ENCODE measurements around the gene CCDC14.
A peak's percentile ranks its signal among the peaks of the same experiment; 100 is the strongest.

GRCh38 chr3:123960781-123961507, at the start of gene CCDC14:
- TF ChIP-seq POLR2A (IDR thresholded peaks at IDR 0.05) = peak; percentile 77 to 78
- peak in 2 of 4 experiments; percentile 6 to 16 for TF ChIP-seq CTCF (IDR thresholded peaks at IDR 0.05)
